GM12891 (cell line): ENCODE measurements around the gene ERCC6L2.

ENCODE experiments used
- DNase-seq: peaks from one replicate; pipeline ENCODE4 v3.0.0; 2011; ENCODE audit warnings: low spot score; ENCODE audit not compliant: insufficient read length
- FAIRE-seq: peaks from 2 replicates; lab custom pipeline; 2011; peaks lifted over from hg19 to GRCh38; lab: Jason Lieb, UNC
- PAX5 ChIP-seq: IDR thresholded peaks from 2 replicates; pipeline ENCODE4 v1.6.1; 2011; ENCODE audit warnings: low read length, moderate library complexity, mild to moderate bottlenecking; ENCODE audit not compliant: insufficient read depth, severe bottlenecking
- POLR2A ChIP-seq: IDR thresholded peaks from 2 replicates; pipeline ENCODE4 v1.6.1; 2011; ENCODE audit warnings: low read depth, low read length, control low read depth
- POLR2AphosphoS5 ChIP-seq: IDR thresholded peaks from 2 replicates; pipeline ENCODE4 v1.6.1; 2011; ENCODE audit warnings: low read depth, low read length, control low read depth
- POU2F2 ChIP-seq: IDR thresholded peaks from 2 replicates; pipeline ENCODE4 v1.6.1; 2011; ENCODE audit warnings: low read depth, mild to moderate bottlenecking, control low read depth, low read length, moderate library complexity
- SPI1 ChIP-seq: IDR thresholded peaks from 2 replicates; pipeline ENCODE4 v1.6.1; 2011; ENCODE audit warnings: low read depth, low read length, control low read depth
- TAF1 ChIP-seq: IDR thresholded peaks from 2 replicates; pipeline ENCODE4 v1.6.1; 2011; ENCODE audit warnings: low read depth, low read length, control low read depth

The ERCC6L2 gene

GRCh38 chr9:95981761-95982390 lies 106.4 kb downstream of the ERCC6L2 start:
- no peak for TF ChIP-seq POU2F2
- TF ChIP-seq TAF1 = no peak
- no peak for TF ChIP-seq PAX5
- no peak for TF ChIP-seq POLR2A
- no peak for TF ChIP-seq SPI1
- no peak for TF ChIP-seq POLR2AphosphoS5
- DNase-seq (no peak), FAIRE-seq (peak; percentile 41)

DNA sequence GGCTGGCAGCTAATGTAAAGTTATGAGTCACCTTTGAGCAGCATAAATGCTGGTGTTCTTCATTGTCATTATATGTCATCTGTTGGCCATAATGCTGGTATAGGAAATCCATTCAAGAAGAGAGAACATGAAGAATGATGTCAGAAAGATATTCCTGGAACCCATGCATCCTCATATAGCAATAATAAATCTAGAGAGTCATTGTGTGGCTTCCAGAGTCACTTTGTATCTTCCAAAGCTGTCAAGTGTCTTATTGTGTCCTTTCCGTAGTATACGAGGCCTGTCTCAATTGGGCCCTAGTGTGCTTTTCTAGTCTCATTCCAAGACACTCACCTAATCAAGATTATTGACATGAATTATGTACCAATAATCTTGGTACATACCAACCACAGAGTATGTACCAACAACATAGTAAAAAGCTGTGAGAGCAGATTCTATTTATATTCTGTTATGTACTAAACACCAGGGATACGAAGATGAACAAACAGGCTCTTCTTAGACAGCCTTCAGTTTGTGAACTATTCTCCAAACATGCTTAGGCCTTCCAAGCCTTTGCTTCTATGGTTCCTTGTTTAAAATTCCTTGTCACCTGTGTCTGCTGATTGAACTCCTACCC lies 110.1 kb downstream of the ERCC6L2 start:
- no peak for DNase-seq
- no peak for FAIRE-seq

DNA sequence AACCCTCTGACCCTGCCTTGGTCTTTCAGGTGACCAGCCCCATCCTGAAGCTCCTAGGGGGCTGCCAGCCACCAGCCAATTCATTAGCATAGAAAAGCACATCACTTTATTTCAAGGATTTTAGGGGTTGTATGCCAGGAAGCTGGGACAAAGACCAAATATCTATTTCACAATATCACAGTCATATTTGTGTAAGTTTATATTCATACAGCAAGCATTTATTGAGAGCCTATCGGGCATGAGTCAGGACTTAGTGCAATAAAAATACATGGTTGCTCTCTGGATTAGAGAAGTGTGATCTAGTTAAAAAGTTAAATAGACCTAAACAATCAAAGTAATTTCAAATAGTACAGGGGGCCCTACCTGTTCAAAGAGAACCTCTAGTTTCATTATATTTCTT lies 113.8 kb downstream of the ERCC6L2 start:
- FAIRE-seq (no peak), DNase-seq (no peak)
- TF ChIP-seq POLR2A = no peak
- no peak for TF ChIP-seq TAF1
- no peak for TF ChIP-seq SPI1
- no peak for TF ChIP-seq POLR2AphosphoS5
- TF ChIP-seq PAX5 = no peak
- no peak for TF ChIP-seq POU2F2

More for the DNA sequence above, 110.1 kb downstream of the ERCC6L2 start:
- TF ChIP-seq POU2F2 = no peak
- no peak for TF ChIP-seq POLR2A
- no peak for TF ChIP-seq POLR2AphosphoS5
- no peak for TF ChIP-seq SPI1
- TF ChIP-seq PAX5 = no peak
- no peak for TF ChIP-seq TAF1

DNA sequence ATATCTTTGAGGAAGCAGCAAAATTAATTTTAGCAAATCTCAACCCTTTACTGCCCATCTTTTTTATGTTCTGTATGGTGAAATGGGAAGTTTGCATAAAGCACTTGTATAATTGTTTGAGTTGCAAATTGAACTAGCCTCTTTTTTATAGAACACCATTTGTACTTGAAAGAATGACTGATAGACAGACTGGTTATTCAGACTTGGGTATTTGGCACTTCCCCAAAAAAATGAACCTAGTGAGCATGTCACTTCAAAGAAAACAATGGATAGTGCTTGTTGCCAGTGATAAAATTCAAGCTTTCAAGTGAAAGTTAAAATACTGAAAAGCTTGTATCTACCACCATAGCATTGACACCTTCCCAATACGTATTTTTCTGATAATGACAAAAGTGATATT lies 115.8 kb downstream of the ERCC6L2 start:
- DNase-seq = no peak
- FAIRE-seq = no peak
- no peak for TF ChIP-seq POU2F2
- no peak for TF ChIP-seq TAF1
- TF ChIP-seq POLR2A = no peak
- no peak for TF ChIP-seq PAX5
- TF ChIP-seq SPI1 = no peak
- no peak for TF ChIP-seq POLR2AphosphoS5

DNA sequence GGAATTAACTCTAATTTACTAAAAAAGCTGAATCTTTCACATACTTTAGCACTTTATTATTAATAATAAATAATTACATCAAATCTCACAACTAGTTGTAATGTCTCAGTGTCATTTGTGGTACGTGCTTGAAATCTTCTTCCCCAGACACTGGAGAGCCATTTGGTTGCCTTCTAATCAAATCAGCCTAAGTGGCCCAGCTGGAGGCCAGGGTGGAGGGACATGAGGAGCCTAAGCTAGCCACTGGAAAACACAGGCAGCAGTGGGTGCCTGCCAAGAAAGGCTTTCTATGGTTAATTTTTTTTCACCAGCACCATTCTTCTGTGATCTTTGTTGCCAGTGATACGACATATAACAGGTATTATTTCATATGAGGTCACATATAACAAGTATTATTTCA lies 117.0 kb downstream of the ERCC6L2 start:
- no peak for DNase-seq
- TF ChIP-seq POLR2A (no peak), TAF1 (no peak), SPI1 (no peak), POLR2AphosphoS5 (no peak), POU2F2 (no peak), PAX5 (no peak)
- FAIRE-seq = no peak

DNA sequence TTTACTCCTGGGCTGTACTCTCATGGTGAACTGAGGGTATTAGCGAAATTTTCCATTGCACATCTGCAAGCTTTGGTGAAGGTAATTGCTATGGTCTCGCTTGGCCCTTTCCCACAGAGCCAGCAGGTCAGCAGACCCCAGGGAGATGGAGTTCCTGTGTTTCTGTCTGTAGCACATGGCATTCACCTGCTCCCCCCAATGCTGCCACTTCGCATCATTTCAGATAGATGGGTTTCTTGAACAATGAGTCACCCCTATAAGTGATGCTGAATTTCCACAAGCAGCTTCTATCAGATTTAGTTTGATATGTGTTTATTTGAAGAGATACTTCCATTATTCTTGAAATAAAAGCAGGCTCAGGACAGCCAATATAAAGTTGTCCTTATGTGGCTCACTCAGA lies 117.8 kb downstream of the ERCC6L2 start:
- TF ChIP-seq POLR2AphosphoS5 (no peak), SPI1 (no peak), POLR2A (no peak), PAX5 (no peak)
- FAIRE-seq (no peak), DNase-seq (no peak)

GRCh38 chr9:95999390-95999789 lies 123.9 kb downstream of the ERCC6L2 start:
- DNase-seq (no peak), FAIRE-seq (no peak)
- TF ChIP-seq POLR2AphosphoS5 (no peak), PAX5 (no peak), TAF1 (no peak), POU2F2 (no peak), SPI1 (no peak), POLR2A (no peak)

- FAIRE-seq (no peak), DNase-seq (no peak)
Measured at GRCh38 chr9:96004379-96004778, 128.9 kb downstream of the ERCC6L2 start.

DNA sequence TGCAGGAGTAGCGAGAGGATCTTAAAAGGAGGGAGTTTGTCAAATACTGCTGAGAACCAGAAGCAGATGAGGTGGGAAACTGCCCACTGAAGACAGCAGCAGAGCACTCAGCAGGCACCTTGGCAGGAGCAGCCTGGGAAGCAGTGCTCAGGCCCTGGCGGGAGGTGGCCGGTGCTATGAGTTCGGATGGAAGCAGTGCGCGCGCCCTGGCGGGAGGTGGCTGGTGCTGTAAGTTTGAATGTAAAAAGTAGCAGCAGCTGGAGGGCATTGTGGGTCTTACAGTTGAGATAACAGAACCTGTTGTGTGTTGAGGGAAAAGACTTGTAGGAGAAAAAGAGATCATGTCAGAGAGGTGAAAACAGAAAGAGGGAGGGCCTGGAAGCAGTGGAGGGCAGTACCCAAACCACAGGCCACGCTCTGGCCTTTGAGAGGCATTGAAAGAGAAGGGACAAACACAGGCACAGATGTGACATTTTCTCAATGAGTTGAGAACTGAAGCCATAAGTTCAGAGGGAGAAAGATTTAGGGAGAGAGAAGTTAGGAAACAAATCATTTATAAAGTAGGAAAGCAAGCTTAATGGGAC lies 130.9 kb downstream of the ERCC6L2 start:
- no peak for DNase-seq
- no peak for FAIRE-seq
- no peak for TF ChIP-seq SPI1
- TF ChIP-seq PAX5 = no peak
- no peak for TF ChIP-seq POU2F2
- no peak for TF ChIP-seq POLR2A
- no peak for TF ChIP-seq TAF1
- TF ChIP-seq POLR2AphosphoS5 = no peak

More at GRCh38 chr9:96004379-96004778, 128.9 kb downstream of the ERCC6L2 start:
- TF ChIP-seq SPI1 (peak; percentile 81), POU2F2 (no peak)

GRCh38 chr9:96006961-96007360 lies 131.5 kb downstream of the ERCC6L2 start:
- DNase-seq = no peak
- no peak for FAIRE-seq
- TF ChIP-seq POLR2AphosphoS5 = no peak
- TF ChIP-seq PAX5 = no peak
- TF ChIP-seq SPI1 = no peak
- TF ChIP-seq TAF1 = no peak
- TF ChIP-seq POU2F2 = no peak
- TF ChIP-seq POLR2A = no peak
